HCT116 (cell line): ENCODE results near the gene SNX13. TPM values are rescaled to one million over a fixed set of nuclear protein-coding genes. Genes with fewer than 3 reads are reported as not detected.
A peak's percentile ranks its signal among the peaks of the same experiment; 100 is the strongest.

ENCODE experiments used
- ATAC-seq: fragments of 200-7000 bp; cut with Tn5 transposase; 2 replicates; pipeline ENCODE4 v1.9.1; 2020; ENCODE audit warnings: mild to moderate bottlenecking, moderate library complexity
- BruUV-seq: library from RNA; stranded (reverse); fragments of 400-500 nt; replicated peaks from 2 replicates; lab custom pipeline; 2021; lab: Mats Ljungman, UMichigan
- CTCF ChIA-PET: fragments of 300-600 bp; sonication (Branson Sonifier 250); formaldehyde crosslinking; loops from one replicate; lab custom pipeline; 2021; ENCODE audit warnings: antibody characterized with exemption; lab: Charles Lee
- POLR2A ChIA-PET: fragments of 300-600, 350-600 bp; sonication (Branson Sonifier 250); formaldehyde crosslinking; loops from one replicate; lab custom pipeline; 2021; ENCODE audit warnings: antibody characterized with exemption; lab: Charles Lee
- RAD21 ChIA-PET, 2 experiments: fragments of 300-600 bp; sonication (Branson Sonifier 250); formaldehyde crosslinking; loops; one replicate each; lab custom pipeline; 2023; ENCODE audit warnings: low total read pairs in 2 of 2; ENCODE audit not compliant: uncharacterized antibody in 2 of 2, unreplicated experiment in 2 of 2, low non-redundant PET in 1 of 2; lab: Charles Lee
- DNase-seq: peaks from one replicate; pipeline ENCODE4 v3.0.0-alpha.2; 2010; ENCODE audit warnings: low read depth, low spot score
- H2AFZ ChIP-seq: fragments of 200-600 bp; shearing (Covaris generic), sonication (generic); 2 replicates; pipeline ENCODE4 v1.6.1; 2017; ENCODE audit warnings: low read depth, mixed run types, mixed read lengths, antibody characterized with exemption, low read length; ENCODE audit not compliant: poor library complexity, severe bottlenecking
- H3K27ac ChIP-seq: 2 replicates; pipeline ENCODE4 v1.5.1; 2012; ENCODE audit warnings: low read depth, low read length
- H3K27me3 ChIP-seq: fragments of 200-600 bp; sonication (generic); 2 replicates; pipeline ENCODE4 v1.6.1; 2016; ENCODE audit warnings: mixed run types, low read length, mixed read lengths; ENCODE audit not compliant: insufficient read depth
- H3K36me3 ChIP-seq, 2 experiments: fragments of 200-500 bp in 1 of 2; fragments of 200-600 bp in 1 of 2; sonication (Bioruptor generic) in 1 of 2; sonication (generic) in 1 of 2; 2 replicates each; pipeline versions ENCODE4 v1.5.1 to v1.6.1; 2014 to 2016; ENCODE audit warnings: low read length in 2 of 2, inconsistent platforms in 1 of 2, mixed read lengths in 1 of 2, mixed run types in 1 of 2; ENCODE audit not compliant: insufficient read depth in 2 of 2, control insufficient read depth in 1 of 2
- H3K4me1 ChIP-seq, 2 experiments: fragments of 200-600 bp in 1 of 2; sonication (generic) in 1 of 2; 2 replicates each; pipeline versions ENCODE4 v1.5.1 to v1.6.1; 2012 to 2017; ENCODE audit warnings: low read length in 2 of 2, inconsistent platforms in 1 of 2, mild to moderate bottlenecking in 1 of 2, mixed read lengths in 1 of 2, mixed run types in 1 of 2, moderate library complexity in 1 of 2; ENCODE audit not compliant: insufficient read depth in 2 of 2, control insufficient read depth in 1 of 2
- H3K4me2 ChIP-seq: fragments of 200-600 bp; sonication (generic); 2 replicates; pipeline ENCODE4 v1.6.1; 2017; ENCODE audit warnings: mixed run types, low read length, mixed read lengths
- H3K4me3 ChIP-seq, 2 experiments: fragments of 200-600 bp in 1 of 2; sonication (generic) in 1 of 2; replicated peaks in 1 of 2; 2 replicates each; pipeline ENCODE4 v1.5.1; 2011 to 2016; ENCODE audit warnings: low read length in 2 of 2, control low read depth in 1 of 2, low read depth in 1 of 2, mild to moderate bottlenecking in 1 of 2, mixed read lengths in 1 of 2, mixed run types in 1 of 2
- H3K79me2 ChIP-seq: fragments of 200-600 bp; sonication (generic); 2 replicates; pipeline ENCODE4 v1.6.1; 2017; ENCODE audit warnings: mild to moderate bottlenecking, mixed run types, low read length, moderate library complexity, mixed read lengths; ENCODE audit not compliant: insufficient read depth
- H3K9ac ChIP-seq: fragments of 200-600 bp; sonication (generic); 2 replicates; pipeline ENCODE4 v1.6.1; 2016; ENCODE audit warnings: low read length, mixed read lengths
- H3K9me2 ChIP-seq: fragments of 200-600 bp; sonication (generic), shearing (Covaris generic); 2 replicates; pipeline ENCODE4 v1.6.1; 2017; ENCODE audit warnings: mixed run types, mild to moderate bottlenecking, moderate library complexity; ENCODE audit not compliant: insufficient read depth
- H3K9me3 ChIP-seq, 2 experiments: fragments of 200-500 bp in 1 of 2; fragments of 200-600 bp in 1 of 2; sonication (Bioruptor generic) in 1 of 2; sonication (generic) in 1 of 2; 2 replicates each; pipeline ENCODE4 v1.6.1; 2014 to 2017; ENCODE audit warnings: low read length in 2 of 2, mixed read lengths in 2 of 2, inconsistent platforms in 1 of 2, low read depth in 1 of 2, mild to moderate bottlenecking in 1 of 2, mixed run types in 1 of 2, moderate library complexity in 1 of 2; ENCODE audit not compliant: control insufficient read depth in 1 of 2, insufficient read depth in 1 of 2
- H4K20me1 ChIP-seq: fragments of 200-600 bp; sonication (generic), shearing (Covaris generic); 2 replicates; pipeline ENCODE4 v1.6.1; 2017; ENCODE audit warnings: mixed run types, mild to moderate bottlenecking, moderate library complexity; ENCODE audit not compliant: insufficient read depth
- ATF3 ChIP-seq: IDR thresholded peaks from 2 replicates; pipeline ENCODE4 v1.6.1; 2012
- CTCF ChIP-seq, 3 experiments: fragments of 200-600 bp in 1 of 3; sonication (generic) in 1 of 3; IDR thresholded peaks in 2 of 3; conservative IDR thresholded peaks in 1 of 3; 2 replicates each; pipeline ENCODE4 v1.5.1; 2012 to 2017; ENCODE audit warnings: low read depth in 2 of 3, low read length in 2 of 3, antibody characterized with exemption in 1 of 3, borderline replicate concordance in 1 of 3, control low read depth in 1 of 3, mild to moderate bottlenecking in 1 of 3, mixed read lengths in 1 of 3, mixed run types in 1 of 3, moderate library complexity in 1 of 3; ENCODE audit not compliant: insufficient read depth in 1 of 3
- EGR1 ChIP-seq: IDR thresholded peaks from 2 replicates; pipeline ENCODE4 v1.6.1; 2012; ENCODE audit warnings: low read depth
- JUND ChIP-seq: IDR thresholded peaks from 2 replicates; pipeline ENCODE4 v1.6.1; 2012
- POLR2AphosphoS5 ChIP-seq: IDR thresholded peaks from 2 replicates; pipeline ENCODE4 v1.6.1; 2011; ENCODE audit warnings: mild to moderate bottlenecking, low read depth, low read length, moderate library complexity
- SIN3A ChIP-seq: IDR thresholded peaks from 2 replicates; pipeline ENCODE4 v1.6.1; 2012; ENCODE audit warnings: low read depth
- YY1 ChIP-seq: IDR thresholded peaks from 2 replicates; pipeline ENCODE4 v1.6.1; 2011; ENCODE audit warnings: low read length, low read depth, moderate library complexity, mild to moderate bottlenecking; ENCODE audit not compliant: insufficient replicate concordance; ENCODE audit errors: extremely low read depth
- intact Hi-C: fragments of 100-400 bp; cut with micrococcal nuclease; formaldehyde crosslinking; loops from 2 replicates; pipeline ENCODE4 v1.10.0; 2022
- total RNA-seq: library from RNA; stranded (reverse); gene quantifications from one replicate; pipeline ENCODE4 v1.2.1, GENCODE V29; 2021; ENCODE audit not compliant: unreplicated experiment

Gene SNX13
- total RNA-seq, 1 experiment from 2014 or later, result 33.4 TPM

GRCh38 chr7:17940302-17940883 lies at the start of gene SNX13 (continued):
- TF ChIP-seq EGR1, result 0 out of 2 replicates have a peak, but pooled peaks have one; percentile 24
- peak; percentile 71 for TF ChIP-seq SIN3A
- TF ChIP-seq JUND, result no peak
- TF ChIP-seq CTCF (IDR thresholded peaks at IDR 0.05 in 2 of 3, conservative IDR thresholded peaks at IDR 0.05 in 1 of 3; ENCODE audit: borderline replicate concordance in 1 of 3, insufficient read depth in 1 of 3, low read depth in 2 of 3, low read length in 2 of 3), result peak in 1 of 3 experiments; percentile 22; a peak in 1 of 6 replicates
- no peak for TF ChIP-seq ATF3
- TF ChIP-seq YY1, result peak; percentile 97

- RAD21 ChIA-PET, result no interaction called here
- H3K9ac ChIP-seq, result no peak overlapping the region
- POLR2A ChIA-PET, result no interaction called here
- CTCF ChIA-PET, result no interaction called here
- DNase-seq (no peak), ATAC-seq (0 out of 2 replicates have a peak, but pooled peaks have one; percentile 30)
- H3K27ac ChIP-seq, result no peak overlapping the region
- H3K4me2 ChIP-seq, result no peak overlapping the region
- H3K4me3 ChIP-seq, result no peak overlapping the region
- H3K9me2 ChIP-seq, result no peaks in the 10 kb centered on the region
- H3K36me3 ChIP-seq, result no peaks in the 10 kb centered on the region
- intact Hi-C loops, result no loop called here
- no peaks in the 10 kb centered on the region for H3K79me2 ChIP-seq
- H4K20me1 ChIP-seq, result no peaks in the 10 kb centered on the region
- H2AFZ ChIP-seq, result no peak overlapping the region
- no peaks in the 10 kb centered on the region for H3K4me1 ChIP-seq
- no TSS peak for BruUV-seq
- H3K27me3 ChIP-seq, result no peaks in the 10 kb centered on the region
- TF ChIP-seq POLR2AphosphoS5 (no peak), JUND (0 out of 2 replicates have a peak, but pooled peaks have one; percentile 12)
- no peaks in the 10 kb centered on the region for H3K9me3 ChIP-seq
Observed at GRCh38 chr7:17989546-17989945, 49.3 kb upstream of the SNX13 start.
